ENCODE data around the gene FCHSD1.

The FCHSD1 gene

DNA sequence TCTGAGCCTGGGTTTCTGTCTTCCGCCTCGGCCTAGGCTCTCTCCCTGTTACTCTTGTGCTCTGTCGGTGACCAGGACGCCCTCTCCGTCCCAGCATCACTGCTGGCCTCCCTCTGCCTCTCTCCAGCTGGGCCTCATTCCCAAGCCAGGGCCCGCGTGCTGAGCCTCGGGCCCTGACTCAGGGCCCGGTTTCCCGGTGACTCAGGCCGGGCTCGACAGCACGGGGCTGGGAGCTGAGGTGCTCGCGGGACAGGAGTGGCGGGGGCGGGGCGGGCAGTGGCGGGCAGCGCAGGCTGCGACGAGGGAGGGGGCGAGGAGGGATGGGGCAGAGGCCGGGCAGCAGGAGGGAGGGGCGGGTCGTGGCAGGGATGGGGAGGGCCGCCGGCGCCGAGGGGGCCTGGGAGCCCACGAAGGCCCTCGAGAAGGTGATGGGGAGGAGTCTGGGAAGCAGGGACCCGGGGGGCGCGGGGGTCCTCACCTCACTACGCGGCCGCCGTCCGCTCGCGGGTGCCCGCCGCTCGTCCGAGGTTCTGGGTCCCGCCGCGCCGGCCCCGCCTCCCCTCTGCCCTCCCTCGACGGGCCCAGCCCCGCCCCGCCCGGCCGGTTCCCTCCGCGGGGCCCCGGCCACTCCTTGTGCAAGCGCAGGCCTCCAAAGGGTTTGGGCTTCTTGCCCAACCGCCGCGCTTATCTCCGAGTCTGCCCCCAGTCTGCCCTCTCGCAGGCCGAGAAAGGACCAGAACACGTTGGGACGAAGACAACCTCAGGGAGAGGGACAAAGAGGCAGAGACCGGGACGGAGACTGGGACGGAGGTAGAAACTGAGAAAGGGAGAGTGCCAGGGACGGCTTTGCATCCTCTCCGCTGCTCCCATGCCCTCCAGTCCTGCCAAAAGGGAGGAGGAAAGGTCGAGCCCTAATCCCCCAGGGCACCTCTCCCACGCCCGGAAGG, 30.8 kb upstream of the FCHSD1 start, which contains the start of gene ARAP3:
Gene ARAP3 (minus strand): TSS at position 536 of the 947 bp plus-strand sequence. CDS start 1,744 bp downstream, outside the sequence.
- no peaks in the 10 kb centered on the region for H3K36me3 ChIP-seq (ENCODE audit: control insufficient read depth in 4 of 4, insufficient read depth in 4 of 4, low read length in 3 of 4)
- no peaks in the 10 kb centered on the region for H3K9me3 ChIP-seq (ENCODE audit: control extremely low read depth in 1 of 5, control insufficient read depth in 4 of 5, insufficient read depth in 2 of 5, low read depth in 1 of 5, low read length in 4 of 5)
- ChIA-PET POLR2A (no interaction called here), CTCF (interaction anchor here (0.8 to 2.9 kb wide), 8 partner anchors 10 to 279 kb away, joined by 3 to 28 read pairs (median 6); no protein-coding TSS in a partner anchor)
- peaks cover 0 to 16% (median 2%) of the 10 kb centered on the region in 5 experiments for H3K27me3 ChIP-seq (replicated peaks in 2 of 5; ENCODE audit: control insufficient read depth in 4 of 5, insufficient read depth in 5 of 5, low read length in 4 of 5)
- peak; percentile 39 to 71 (median 56) for DNase-seq
- peaks cover 7 to 29% (median 23%) of the 10 kb centered on the region in 4 experiments for H3K4me1 ChIP-seq (ENCODE audit: control extremely low read depth in 1 of 4, control insufficient read depth in 4 of 4, insufficient read depth in 4 of 4, low read length in 3 of 4)
- H3K27ac ChIP-seq (ENCODE audit: insufficient read depth in 1 of 2, low read depth in 1 of 2, low read length in 2 of 2, poor library complexity in 1 of 2, severe bottlenecking in 2 of 2): no peak within 1 kb of the TSS
- 9% methylated on average over 46 of the region's 77 CpGs for WGBS (ENCODE audit: insufficient coverage)
- H3K4me3 ChIP-seq (ENCODE audit: control insufficient read depth in 1 of 7, extremely low read depth in 1 of 7, insufficient read depth in 4 of 7, low read depth in 2 of 7, low read length in 6 of 7): peak within 1 kb of the TSS in 6 of 7 experiments; percentile 1 to 65 (median 46)

- H3K27me3 ChIP-seq (replicated peaks in 2 of 5; ENCODE audit: control insufficient read depth in 4 of 5, insufficient read depth in 5 of 5, low read length in 4 of 5): peaks cover 0 to 16% (median 2%) of the 10 kb centered on the region in 5 experiments
- CTCF ChIA-PET: interaction anchor here (0.6 to 2.9 kb wide), 5 partner anchors 11 to 279 kb away, joined by 3 to 10 read pairs (median 3); no protein-coding TSS in a partner anchor
- no peak for DNase-seq
- peaks cover 7 to 29% (median 23%) of the 10 kb centered on the region in 4 experiments for H3K4me1 ChIP-seq (ENCODE audit: control extremely low read depth in 1 of 4, control insufficient read depth in 4 of 4, insufficient read depth in 4 of 4, low read length in 3 of 4)
- POLR2A ChIA-PET: no interaction called here
- 83% methylated on average over 2 of the region's 2 CpGs for WGBS (ENCODE audit: insufficient coverage)
- peak overlapping the region in 1 of 7 experiments; percentile 50 for H3K4me3 ChIP-seq (ENCODE audit: control insufficient read depth in 1 of 7, extremely low read depth in 1 of 7, insufficient read depth in 4 of 7, low read depth in 2 of 7, low read length in 6 of 7)
- no peaks in the 10 kb centered on the region for H3K36me3 ChIP-seq (ENCODE audit: control insufficient read depth in 4 of 4, insufficient read depth in 4 of 4, low read length in 3 of 4)
- H3K9me3 ChIP-seq (ENCODE audit: control extremely low read depth in 1 of 5, control insufficient read depth in 4 of 5, insufficient read depth in 2 of 5, low read depth in 1 of 5, low read length in 4 of 5): no peaks in the 10 kb centered on the region
- H3K27ac ChIP-seq (ENCODE audit: insufficient read depth in 1 of 2, low read depth in 1 of 2, low read length in 2 of 2, poor library complexity in 1 of 2, severe bottlenecking in 2 of 2): no peak overlapping the region
Observed at GRCh38 chr5:141681295-141681694, 30.1 kb upstream of the FCHSD1 start.

- Histone ChIP-seq H3K36me3 (ENCODE audit: control insufficient read depth in 4 of 4, insufficient read depth in 4 of 4, low read length in 3 of 4) (no peaks in the 10 kb centered on the region), H3K9me3 (ENCODE audit: control extremely low read depth in 1 of 5, control insufficient read depth in 4 of 5, insufficient read depth in 2 of 5, low read depth in 1 of 5, low read length in 4 of 5) (no peaks in the 10 kb centered on the region), H3K27me3 (replicated peaks in 2 of 5; ENCODE audit: control insufficient read depth in 4 of 5, insufficient read depth in 5 of 5, low read length in 4 of 5) (peaks cover 0 to 16% (median 2%) of the 10 kb centered on the region in 5 experiments), H3K4me1 (ENCODE audit: control extremely low read depth in 1 of 4, control insufficient read depth in 4 of 4, insufficient read depth in 4 of 4, low read length in 3 of 4) (peaks cover 7 to 29% (median 23%) of the 10 kb centered on the region in 4 experiments), H3K4me3 (ENCODE audit: control insufficient read depth in 1 of 7, extremely low read depth in 1 of 7, insufficient read depth in 4 of 7, low read depth in 2 of 7, low read length in 6 of 7) (no peak overlapping the region), H3K27ac (ENCODE audit: insufficient read depth in 1 of 2, low read depth in 1 of 2, low read length in 2 of 2, poor library complexity in 1 of 2, severe bottlenecking in 2 of 2) (no peak overlapping the region)
- WGBS (ENCODE audit: insufficient coverage): 86% methylated on average over 1 of the region's 6 CpGs
- ChIA-PET POLR2A (no interaction called here), CTCF (interaction anchor here (0.6 to 2.2 kb wide), 5 partner anchors 10 to 262 kb away, joined by 3 to 7 read pairs (median 3); no protein-coding TSS in a partner anchor)
- no peak for DNase-seq
Observed at GRCh38 chr5:141680751-141681201, 29.6 kb upstream of the FCHSD1 start.

GRCh38 chr5:141680178-141680577, 29.0 kb upstream of the FCHSD1 start:
- Histone ChIP-seq H3K4me3 (ENCODE audit: control insufficient read depth in 1 of 7, extremely low read depth in 1 of 7, insufficient read depth in 4 of 7, low read depth in 2 of 7, low read length in 6 of 7) (no peak overlapping the region), H3K9me3 (ENCODE audit: control extremely low read depth in 1 of 5, control insufficient read depth in 4 of 5, insufficient read depth in 2 of 5, low read depth in 1 of 5, low read length in 4 of 5) (no peaks in the 10 kb centered on the region), H3K36me3 (ENCODE audit: control insufficient read depth in 4 of 4, insufficient read depth in 4 of 4, low read length in 3 of 4) (no peaks in the 10 kb centered on the region), H3K27ac (ENCODE audit: insufficient read depth in 1 of 2, low read depth in 1 of 2, low read length in 2 of 2, poor library complexity in 1 of 2, severe bottlenecking in 2 of 2) (no peak overlapping the region), H3K27me3 (replicated peaks in 2 of 5; ENCODE audit: control insufficient read depth in 4 of 5, insufficient read depth in 5 of 5, low read length in 4 of 5) (peaks cover 0 to 16% (median 2%) of the 10 kb centered on the region in 5 experiments), H3K4me1 (ENCODE audit: control extremely low read depth in 1 of 4, control insufficient read depth in 4 of 4, insufficient read depth in 4 of 4, low read length in 3 of 4) (peaks cover 7 to 29% (median 23%) of the 10 kb centered on the region in 4 experiments)
- CTCF ChIA-PET: interaction anchor here (0.9 to 2.2 kb wide), 2 partner anchors 9 to 12 kb away, joined by 3 to 7 read pairs; no protein-coding TSS in a partner anchor
- DNase-seq: no peak
- POLR2A ChIA-PET: no interaction called here
- WGBS (ENCODE audit: insufficient coverage): 93% methylated on average over 15 of the region's 16 CpGs

DNA sequence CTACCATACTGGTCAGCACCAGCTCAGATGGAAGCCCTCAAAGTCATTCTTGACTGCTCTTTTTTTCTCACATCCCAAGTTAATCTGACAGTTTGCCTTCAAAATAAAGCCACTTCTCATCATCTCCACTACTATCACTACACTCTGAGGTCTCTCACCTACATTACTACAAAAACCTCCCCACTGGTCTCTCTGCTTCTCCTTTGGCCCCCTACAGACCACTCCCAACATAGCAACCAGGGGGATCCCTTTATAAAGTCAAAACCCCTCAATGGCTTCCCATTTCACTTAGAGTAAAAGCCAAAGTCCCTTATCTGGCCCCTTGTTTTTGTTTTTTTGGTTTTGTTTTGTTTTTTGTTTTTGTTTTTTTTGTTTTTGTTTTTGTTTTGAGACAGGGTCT, 26.2 kb upstream of the FCHSD1 start:
- no peaks in the 10 kb centered on the region for H3K36me3 ChIP-seq (ENCODE audit: control insufficient read depth in 4 of 4, insufficient read depth in 4 of 4, low read length in 3 of 4)
- peak; percentile 42 to 69 (median 67) for DNase-seq
- H3K4me3 ChIP-seq (ENCODE audit: control insufficient read depth in 1 of 7, extremely low read depth in 1 of 7, insufficient read depth in 4 of 7, low read depth in 2 of 7, low read length in 6 of 7): no peak overlapping the region
- no peak overlapping the region for H3K27ac ChIP-seq (ENCODE audit: insufficient read depth in 1 of 2, low read depth in 1 of 2, low read length in 2 of 2, poor library complexity in 1 of 2, severe bottlenecking in 2 of 2)
- CTCF ChIA-PET: interaction anchor here (0.7 to 1.6 kb wide), 5 partner anchors 9 to 283 kb away, joined by 3 to 6 read pairs (median 3); partner anchors contain the start of gene PCDH12
- POLR2A ChIA-PET: no interaction called here
- peaks cover 0 to 15% (median 2%) of the 10 kb centered on the region in 5 experiments for H3K27me3 ChIP-seq (replicated peaks in 2 of 5; ENCODE audit: control insufficient read depth in 4 of 5, insufficient read depth in 5 of 5, low read length in 4 of 5)
- H3K9me3 ChIP-seq (ENCODE audit: control extremely low read depth in 1 of 5, control insufficient read depth in 4 of 5, insufficient read depth in 2 of 5, low read depth in 1 of 5, low read length in 4 of 5): no peaks in the 10 kb centered on the region
- peaks cover 0 to 14% (median 8%) of the 10 kb centered on the region in 4 experiments for H3K4me1 ChIP-seq (ENCODE audit: control extremely low read depth in 1 of 4, control insufficient read depth in 4 of 4, insufficient read depth in 4 of 4, low read length in 3 of 4)

DNA sequence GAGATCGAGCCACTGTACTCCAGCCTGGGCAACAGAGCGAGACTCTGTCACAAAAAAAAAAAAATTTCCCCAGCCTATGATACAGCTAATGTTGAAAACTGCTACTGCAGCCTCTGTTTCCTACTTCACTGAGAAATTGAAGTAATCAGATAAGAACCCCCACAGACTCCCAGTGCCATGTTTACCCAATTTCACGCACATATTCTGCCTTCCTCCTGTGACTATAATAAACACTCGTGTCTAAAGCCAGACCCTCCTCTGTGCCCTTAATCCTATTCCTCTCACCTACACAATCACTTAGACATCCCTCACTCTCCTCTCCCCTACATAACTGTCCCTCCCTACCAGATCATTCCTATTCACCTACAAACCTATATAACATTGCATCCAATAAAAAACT, 24.5 kb upstream of the FCHSD1 start:
- CTCF ChIA-PET: interaction anchor here (1.4 to 1.6 kb wide), 4 partner anchors 9 to 285 kb away, joined by 3 to 6 read pairs (median 6); no protein-coding TSS in a partner anchor
- POLR2A ChIA-PET: no interaction called here
- peaks cover 0 to 1% (median 0%) of the 10 kb centered on the region in 5 experiments for H3K27me3 ChIP-seq (replicated peaks in 2 of 5; ENCODE audit: control insufficient read depth in 4 of 5, insufficient read depth in 5 of 5, low read length in 4 of 5)
- peaks cover 0 to under 1% (median 0%) of the 10 kb centered on the region in 4 experiments for H3K4me1 ChIP-seq (ENCODE audit: control extremely low read depth in 1 of 4, control insufficient read depth in 4 of 4, insufficient read depth in 4 of 4, low read length in 3 of 4)
- no peak for DNase-seq
- H3K4me3 ChIP-seq (ENCODE audit: control insufficient read depth in 1 of 7, extremely low read depth in 1 of 7, insufficient read depth in 4 of 7, low read depth in 2 of 7, low read length in 6 of 7): no peak overlapping the region
- no peak overlapping the region for H3K27ac ChIP-seq (ENCODE audit: insufficient read depth in 1 of 2, low read depth in 1 of 2, low read length in 2 of 2, poor library complexity in 1 of 2, severe bottlenecking in 2 of 2)
- no peaks in the 10 kb centered on the region for H3K36me3 ChIP-seq (ENCODE audit: control insufficient read depth in 4 of 4, insufficient read depth in 4 of 4, low read length in 3 of 4)
- H3K9me3 ChIP-seq (ENCODE audit: control extremely low read depth in 1 of 5, control insufficient read depth in 4 of 5, insufficient read depth in 2 of 5, low read depth in 1 of 5, low read length in 4 of 5): no peaks in the 10 kb centered on the region
- WGBS (ENCODE audit: insufficient coverage): 92% methylated on average over 4 of the region's 4 CpGs
